Nephron (organoid): Measurements from ENCODE around the gene BACH1.

Source experiments
- H3K27ac Mint-ChIP-seq, 3 experiments: 2 replicates each; pipeline ENCODE4 v1.8.0; 2020; ENCODE audit warnings: mixed read lengths in 3 of 3, mild to moderate bottlenecking in 2 of 3, moderate library complexity in 1 of 3
- H3K27me3 Mint-ChIP-seq: 2 replicates; pipeline ENCODE4 v1.8.0; 2021; ENCODE audit warnings: low read depth, mild to moderate bottlenecking, moderate library complexity, mixed read lengths
- H3K36me3 Mint-ChIP-seq: 2 replicates; pipeline ENCODE4 v1.8.0; 2020; ENCODE audit warnings: low read depth, mixed read lengths
- H3K4me1 Mint-ChIP-seq: 2 replicates; pipeline ENCODE4 v1.8.0; 2020; ENCODE audit warnings: mixed read lengths
- H3K4me3 Mint-ChIP-seq, 3 experiments: 2 replicates each; pipeline ENCODE4 v1.8.0; 2020; ENCODE audit warnings: mild to moderate bottlenecking in 3 of 3, mixed read lengths in 3 of 3, moderate library complexity in 2 of 3
- H3K9me3 Mint-ChIP-seq: 2 replicates; pipeline ENCODE4 v1.8.0; 2020; ENCODE audit warnings: mixed read lengths
- CTCF ChIP-seq, 3 experiments: fragments of 200-600 bp; sonication (generic); IDR thresholded peaks; one replicate each; pipeline ENCODE4 v1.5.0; 2021; ENCODE audit warnings: antibody characterized with exemption in 3 of 3; ENCODE audit not compliant: unreplicated experiment in 3 of 3

The BACH1 gene

GRCh38 chr21:29385934-29386520 is 87.3 kb downstream of the BACH1 start:
- H3K9me3 Mint-ChIP-seq, result no peaks in the 10 kb centered on the region
- no peaks in the 10 kb centered on the region for H3K27me3 Mint-ChIP-seq
- H3K27ac Mint-ChIP-seq, result no peak overlapping the region
- no peak for TF ChIP-seq CTCF (IDR thresholded peaks at IDR 0.05; ENCODE audit: unreplicated experiment in 3 of 3)
- H3K4me1 Mint-ChIP-seq, result peaks cover 15% of the 10 kb centered on the region
- H3K36me3 Mint-ChIP-seq, result no peaks in the 10 kb centered on the region
- H3K4me3 Mint-ChIP-seq, result no peak overlapping the region

GRCh38 chr21:29386803-29387202 is 88.1 kb downstream of the BACH1 start:
- peaks cover 10% of the 10 kb centered on the region for H3K4me1 Mint-ChIP-seq
- no peak overlapping the region for H3K4me3 Mint-ChIP-seq
- TF ChIP-seq CTCF (IDR thresholded peaks at IDR 0.05; ENCODE audit: unreplicated experiment in 3 of 3), result no peak
- no peak overlapping the region for H3K27ac Mint-ChIP-seq
- peaks cover 2% of the 10 kb centered on the region for H3K9me3 Mint-ChIP-seq
- H3K27me3 Mint-ChIP-seq, result no peaks in the 10 kb centered on the region
- H3K36me3 Mint-ChIP-seq, result no peaks in the 10 kb centered on the region

GRCh38 chr21:29387598-29387997 is 88.9 kb downstream of the BACH1 start:
- Mint-ChIP-seq H3K36me3 (peaks cover 2% of the 10 kb centered on the region), H3K27me3 (no peaks in the 10 kb centered on the region), H3K4me1 (peaks cover 6% of the 10 kb centered on the region), H3K9me3 (peaks cover 4% of the 10 kb centered on the region), H3K27ac (no peak overlapping the region), H3K4me3 (no peak overlapping the region)
- TF ChIP-seq CTCF (IDR thresholded peaks at IDR 0.05; ENCODE audit: unreplicated experiment in 3 of 3), result no peak

GRCh38 chr21:29389136-29389535 is 90.4 kb downstream of the BACH1 start:
- Mint-ChIP-seq H3K9me3 (peaks cover 15% of the 10 kb centered on the region), H3K4me1 (peaks cover 6% of the 10 kb centered on the region), H3K27me3 (no peaks in the 10 kb centered on the region)

GRCh38 chr21:29390778-29391177 is 92.1 kb downstream of the BACH1 start:
- peaks cover 6% of the 10 kb centered on the region for H3K4me1 Mint-ChIP-seq
- no peak overlapping the region for H3K4me3 Mint-ChIP-seq
- H3K27me3 Mint-ChIP-seq, result no peaks in the 10 kb centered on the region
- peak overlapping the region in 1 of 3 experiments; percentile 18 for H3K27ac Mint-ChIP-seq
- peaks cover 14% of the 10 kb centered on the region for H3K36me3 Mint-ChIP-seq
- TF ChIP-seq CTCF (IDR thresholded peaks at IDR 0.05; ENCODE audit: unreplicated experiment in 3 of 3), result no peak
- peaks cover 15% of the 10 kb centered on the region for H3K9me3 Mint-ChIP-seq

More at GRCh38 chr21:29389136-29389535, 90.4 kb downstream of the BACH1 start:
- no peak for TF ChIP-seq CTCF (IDR thresholded peaks at IDR 0.05; ENCODE audit: unreplicated experiment in 3 of 3)
- H3K27ac Mint-ChIP-seq, result no peak overlapping the region
- no peak overlapping the region for H3K4me3 Mint-ChIP-seq
- peaks cover 14% of the 10 kb centered on the region for H3K36me3 Mint-ChIP-seq

- Mint-ChIP-seq H3K36me3 (peaks cover 26% of the 10 kb centered on the region), H3K9me3 (peaks cover 22% of the 10 kb centered on the region), H3K27me3 (no peaks in the 10 kb centered on the region), H3K4me3 (no peak overlapping the region), H3K27ac (no peak overlapping the region), H3K4me1 (peaks cover 6% of the 10 kb centered on the region)
- no peak for TF ChIP-seq CTCF (IDR thresholded peaks at IDR 0.05; ENCODE audit: unreplicated experiment in 3 of 3)
These were observed 95.3 kb downstream of the BACH1 start for GRCh38 chr21:29394051-29394450.
